ENCODE data around the gene KAT6B. TPM values are rescaled to one million over a fixed set of nuclear protein-coding genes. Genes with fewer than 3 reads are reported as not detected.

Gene KAT6B
- total and polyA plus RNA-seq, 10 of the 15 experiments (the other 5 are each of a cell fraction or from before 2014, with no cell fraction given), result 2.7 to 22.6 (median 15.7) TPM

DNA sequence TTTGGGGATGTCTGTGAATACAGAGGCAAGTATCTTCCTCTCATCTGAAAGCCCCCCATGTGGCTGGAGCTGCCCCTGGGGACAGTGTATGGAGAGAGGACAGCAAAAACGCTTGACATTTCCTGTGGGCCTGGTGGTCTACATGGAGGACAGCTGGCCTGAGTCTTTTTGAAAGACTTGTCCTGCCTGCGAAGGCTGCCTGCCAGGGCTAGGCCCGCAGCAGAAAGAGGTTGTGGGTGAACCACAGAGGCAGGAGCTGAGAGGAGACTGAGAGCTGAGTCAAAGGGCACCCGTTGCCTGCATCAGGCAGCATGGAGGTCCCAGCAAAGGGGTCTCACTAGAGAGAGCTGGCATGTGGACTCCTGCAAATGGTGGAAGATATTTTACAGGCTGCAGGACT, 66.4 kb downstream of the KAT6B start:
- ChIA-PET RAD21 (ENCODE audit: unreplicated experiment) (interaction anchor here (1.1 to 1.6 kb wide), 4 partner anchors 11 to 127 kb away, joined by 3 to 6 read pairs (median 4); no protein-coding TSS in a partner anchor), CTCF (interaction anchor here (1.9 to 2.6 kb wide), 2 partner anchors 9 to 28 kb away, joined by 5 to 11 read pairs; no protein-coding TSS in a partner anchor), POLR2A (interaction anchor here (1.3 to 1.6 kb wide), 2 partner anchors 14 to 21 kb away, joined by 5 to 6 read pairs; no protein-coding TSS in a partner anchor), SMC1A (ENCODE audit: uncharacterized antibody, unreplicated experiment) (interaction anchor here (1.0 to 4.3 kb wide), 12 partner anchors 9 to 121 kb away, joined by 3 to 20 read pairs (median 4); no protein-coding TSS in a partner anchor)
- in situ Hi-C loops (cut with MboI), result no loop called here
- no peak overlapping the region for H3K4me2 ChIP-seq (ENCODE audit: control insufficient read depth, insufficient read depth)
- no TSS peak for BruUV-seq (replicated peaks)
- H2AFZ ChIP-seq (ENCODE audit: control insufficient read depth, low read depth, low read length), result no peak overlapping the region
- H3K4me1 ChIP-seq (ENCODE audit: control insufficient read depth, insufficient read depth, low read length), result peaks cover 8% of the 10 kb centered on the region
- no peaks in the 10 kb centered on the region; a peak in 1 of 4 replicates for H3K36me3 ChIP-seq (ENCODE audit: control insufficient read depth in 2 of 2, insufficient read depth in 2 of 2, low read length in 1 of 2)
- WGBS (ENCODE audit: insufficient coverage, insufficient replicate concordance, low lambda C conversion rate, missing lambda C conversion rate), result 89% methylated on average over 4 of the region's 4 CpGs
- H3K79me2 ChIP-seq (ENCODE audit: control insufficient read depth, insufficient read depth, low read length), result peaks cover 22% of the 10 kb centered on the region
- no peaks in the 10 kb centered on the region for H3K9me3 ChIP-seq (replicated peaks; ENCODE audit: control insufficient read depth, insufficient read depth, low read length)
- H4K20me1 ChIP-seq (ENCODE audit: control insufficient read depth, insufficient read depth), result no peaks in the 10 kb centered on the region
- H3K9ac ChIP-seq (ENCODE audit: control insufficient read depth, insufficient read depth, low read length), result no peak overlapping the region
- no peak for DNase-seq (ENCODE audit: low read depth, low spot score)
- no peak overlapping the region for H3K27ac ChIP-seq (ENCODE audit: control insufficient read depth, insufficient read depth)
- H3K4me3 ChIP-seq, result no peak overlapping the region
- no peaks in the 10 kb centered on the region for H3K27me3 ChIP-seq (replicated peaks in 1 of 2; ENCODE audit: control insufficient read depth in 2 of 2, insufficient read depth in 2 of 2, low read length in 1 of 2)
- no peak for ATAC-seq
- FAIRE-seq, result no peak
- intact Hi-C loops (cut with micrococcal nuclease; ENCODE audit: unreplicated experiment), result loop anchor here (10.0 kb wide), 1 partner anchor 628 kb away; no protein-coding TSS in a partner anchor
- no peak for TF ChIP-seq BMI1 (IDR thresholded peaks at IDR 0.05; ENCODE audit: borderline replicate concordance)
- no peak for TF ChIP-seq RFX5 (IDR thresholded peaks at IDR 0.05; ENCODE audit: low read depth, low read length)
- no peak for TF ChIP-seq BCL11A (IDR thresholded peaks at IDR 0.05; ENCODE audit: low read depth, low read length)
- no peak for TF ChIP-seq YY1 (IDR thresholded peaks at IDR 0.05; ENCODE audit: low read depth, low read length)
- TF ChIP-seq EGR1 (IDR thresholded peaks at IDR 0.05; ENCODE audit: borderline replicate concordance in 1 of 2, low read depth in 2 of 2, low read length in 2 of 2), result no peak
- no peak for TF ChIP-seq ZBED1 (IDR thresholded peaks at IDR 0.05; ENCODE audit: borderline replicate concordance)
- TF ChIP-seq ZSCAN29 (IDR thresholded peaks at IDR 0.05), result no peak
- TF ChIP-seq LARP7 (IDR thresholded peaks at IDR 0.05), result no peak
- TF ChIP-seq PKNOX1 (IDR thresholded peaks at IDR 0.05), result no peak
- no peak for TF ChIP-seq IKZF2 (IDR thresholded peaks at IDR 0.05)
- no peak for TF ChIP-seq HCFC1 (IDR thresholded peaks at IDR 0.05; ENCODE audit: low read length)
- TF ChIP-seq CTCF (IDR thresholded peaks at IDR 0.05 in 2 of 3, conservative IDR thresholded peaks at IDR 0.05 in 1 of 3; ENCODE audit: control insufficient read depth in 2 of 3, extremely low read depth in 1 of 3, insufficient read depth in 1 of 3, low read depth in 3 of 3, low read length in 3 of 3), result no peak
- TF ChIP-seq CEBPB (IDR thresholded peaks at IDR 0.05; ENCODE audit: borderline replicate concordance in 1 of 2, low read depth in 2 of 2, low read length in 2 of 2), result no peak
- TF ChIP-seq SIN3A (IDR thresholded peaks at IDR 0.05; ENCODE audit: low read depth, low read length), result no peak
- TF ChIP-seq, protein P1, sequence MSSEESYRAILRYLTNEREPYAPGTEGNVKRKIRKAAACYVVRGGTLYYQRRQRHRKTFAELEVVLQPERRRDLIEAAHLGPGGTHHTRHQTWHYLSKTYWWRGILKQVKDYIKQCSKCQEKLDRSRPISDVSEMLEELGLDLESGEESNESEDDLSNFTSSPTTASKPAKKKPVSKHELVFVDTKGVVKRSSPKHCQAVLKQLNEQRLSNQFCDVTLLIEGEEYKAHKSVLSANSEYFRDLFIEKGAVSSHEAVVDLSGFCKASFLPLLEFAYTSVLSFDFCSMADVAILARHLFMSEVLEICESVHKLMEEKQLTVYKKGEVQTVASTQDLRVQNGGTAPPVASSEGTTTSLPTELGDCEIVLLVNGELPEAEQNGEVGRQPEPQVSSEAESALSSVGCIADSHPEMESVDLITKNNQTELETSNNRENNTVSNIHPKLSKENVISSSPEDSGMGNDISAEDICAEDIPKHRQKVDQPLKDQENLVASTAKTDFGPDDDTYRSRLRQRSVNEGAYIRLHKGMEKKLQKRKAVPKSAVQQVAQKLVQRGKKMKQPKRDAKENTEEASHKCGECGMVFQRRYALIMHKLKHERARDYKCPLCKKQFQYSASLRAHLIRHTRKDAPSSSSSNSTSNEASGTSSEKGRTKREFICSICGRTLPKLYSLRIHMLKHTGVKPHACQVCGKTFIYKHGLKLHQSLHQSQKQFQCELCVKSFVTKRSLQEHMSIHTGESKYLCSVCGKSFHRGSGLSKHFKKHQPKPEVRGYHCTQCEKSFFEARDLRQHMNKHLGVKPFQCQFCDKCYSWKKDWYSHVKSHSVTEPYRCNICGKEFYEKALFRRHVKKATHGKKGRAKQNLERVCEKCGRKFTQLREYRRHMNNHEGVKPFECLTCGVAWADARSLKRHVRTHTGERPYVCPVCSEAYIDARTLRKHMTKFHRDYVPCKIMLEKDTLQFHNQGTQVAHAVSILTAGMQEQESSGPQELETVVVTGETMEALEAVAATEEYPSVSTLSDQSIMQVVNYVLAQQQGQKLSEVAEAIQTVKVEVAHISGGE (CRISPR knock-in tag; IDR thresholded peaks at IDR 0.05), result no peak
- TF ChIP-seq NFYA (IDR thresholded peaks at IDR 0.05; ENCODE audit: borderline replicate concordance, low read depth, low read length), result no peak
- no peak for TF ChIP-seq ZBTB33 (IDR thresholded peaks at IDR 0.05)
